ENCODE measurements around the gene HDAC11. TPM values are rescaled to one million over a fixed set of nuclear protein-coding genes. Genes with fewer than 3 reads are reported as not detected.

Gene HDAC11
- total RNA-seq, 1 donor from 2014 or later, result 8.9 TPM

GRCh38 chr3:13530241-13531009 lies 50.3 kb downstream of the HDAC11 start:
- Histone ChIP-seq H3K27me3 (ENCODE audit: control insufficient read depth in 3 of 3, insufficient read depth in 3 of 3, low read length in 3 of 3) (peaks cover 3 to 13% (median 6%) of the 10 kb centered on the region in 3 donors), H3K4me1 (ENCODE audit: control insufficient read depth in 3 of 3, insufficient read depth in 3 of 3, low read length in 3 of 3) (peaks cover 12 to 21% (median 16%) of the 10 kb centered on the region in 3 donors), H3K9ac (ENCODE audit: low read depth in 1 of 3, low read length in 3 of 3) (no peak overlapping the region), H3K27ac (ENCODE audit: low read depth, low read length) (no peak overlapping the region), H3K9me3 (ENCODE audit: control insufficient read depth in 3 of 3, low read length in 3 of 3) (no peaks in the 10 kb centered on the region), H3K36me3 (ENCODE audit: control insufficient read depth in 3 of 3, insufficient read depth in 3 of 3, low read length in 3 of 3) (no peaks in the 10 kb centered on the region), H3K4me3 (ENCODE audit: low read length in 3 of 3) (no peak overlapping the region)

- H3K4me1 ChIP-seq (ENCODE audit: control insufficient read depth in 3 of 3, insufficient read depth in 3 of 3, low read length in 3 of 3), result peaks cover 8 to 12% (median 12%) of the 10 kb centered on the region in 3 donors
- H3K36me3 ChIP-seq (ENCODE audit: control insufficient read depth in 3 of 3, insufficient read depth in 3 of 3, low read length in 3 of 3), result no peaks in the 10 kb centered on the region
- H3K27ac ChIP-seq (ENCODE audit: low read depth, low read length), result no peak overlapping the region
- H3K9ac ChIP-seq (ENCODE audit: low read depth in 1 of 3, low read length in 3 of 3), result no peak overlapping the region
- H3K9me3 ChIP-seq (ENCODE audit: control insufficient read depth in 3 of 3, low read length in 3 of 3), result no peaks in the 10 kb centered on the region
- H3K27me3 ChIP-seq (ENCODE audit: control insufficient read depth in 3 of 3, insufficient read depth in 3 of 3, low read length in 3 of 3), result peaks cover 3 to 10% (median 10%) of the 10 kb centered on the region in 3 donors
- no peak overlapping the region for H3K4me3 ChIP-seq (ENCODE audit: low read length in 3 of 3)
These were observed 52.0 kb downstream of the HDAC11 start for GRCh38 chr3:13532085-13532484.

GRCh38 chr3:13532631-13533030 lies 52.5 kb downstream of the HDAC11 start:
- Histone ChIP-seq H3K27ac (ENCODE audit: low read depth, low read length) (no peak overlapping the region), H3K27me3 (ENCODE audit: control insufficient read depth in 3 of 3, insufficient read depth in 3 of 3, low read length in 3 of 3) (peaks cover 3 to 13% (median 12%) of the 10 kb centered on the region in 3 donors), H3K36me3 (ENCODE audit: control insufficient read depth in 3 of 3, insufficient read depth in 3 of 3, low read length in 3 of 3) (no peaks in the 10 kb centered on the region), H3K4me1 (ENCODE audit: control insufficient read depth in 3 of 3, insufficient read depth in 3 of 3, low read length in 3 of 3) (peaks cover 8 to 16% (median 12%) of the 10 kb centered on the region in 3 donors), H3K4me3 (ENCODE audit: low read length in 3 of 3) (no peak overlapping the region), H3K9ac (ENCODE audit: low read depth in 1 of 3, low read length in 3 of 3) (no peak overlapping the region), H3K9me3 (ENCODE audit: control insufficient read depth in 3 of 3, low read length in 3 of 3) (no peaks in the 10 kb centered on the region)

- H3K9ac ChIP-seq (ENCODE audit: low read depth in 1 of 3, low read length in 3 of 3), result no peak overlapping the region
- no peak overlapping the region for H3K27ac ChIP-seq (ENCODE audit: low read depth, low read length)
- peaks cover 6 to 14% (median 10%) of the 10 kb centered on the region in 3 donors for H3K4me1 ChIP-seq (ENCODE audit: control insufficient read depth in 3 of 3, insufficient read depth in 3 of 3, low read length in 3 of 3)
- H3K36me3 ChIP-seq (ENCODE audit: control insufficient read depth in 3 of 3, insufficient read depth in 3 of 3, low read length in 3 of 3), result no peaks in the 10 kb centered on the region
- H3K4me3 ChIP-seq (ENCODE audit: low read length in 3 of 3), result no peak overlapping the region
- H3K9me3 ChIP-seq (ENCODE audit: control insufficient read depth in 3 of 3, low read length in 3 of 3), result no peaks in the 10 kb centered on the region
- H3K27me3 ChIP-seq (ENCODE audit: control insufficient read depth in 3 of 3, insufficient read depth in 3 of 3, low read length in 3 of 3), result peaks cover 3 to 14% (median 13%) of the 10 kb centered on the region in 3 donors
These were observed 53.8 kb downstream of the HDAC11 start for GRCh38 chr3:13533885-13534301.

- Histone ChIP-seq H3K27me3 (ENCODE audit: control insufficient read depth in 3 of 3, insufficient read depth in 3 of 3, low read length in 3 of 3) (peaks cover 3 to 17% (median 8%) of the 10 kb centered on the region in 3 donors), H3K9me3 (ENCODE audit: control insufficient read depth in 3 of 3, low read length in 3 of 3) (no peaks in the 10 kb centered on the region), H3K27ac (ENCODE audit: low read depth, low read length) (no peak overlapping the region), H3K9ac (ENCODE audit: low read depth in 1 of 3, low read length in 3 of 3) (no peak overlapping the region), H3K4me3 (ENCODE audit: low read length in 3 of 3) (no peak overlapping the region), H3K36me3 (ENCODE audit: control insufficient read depth in 3 of 3, insufficient read depth in 3 of 3, low read length in 3 of 3) (no peaks in the 10 kb centered on the region), H3K4me1 (ENCODE audit: control insufficient read depth in 3 of 3, insufficient read depth in 3 of 3, low read length in 3 of 3) (peaks cover 7 to 11% (median 10%) of the 10 kb centered on the region in 3 donors)
These were observed 55.4 kb downstream of the HDAC11 start for GRCh38 chr3:13535526-13535875.

GRCh38 chr3:13535905-13536304 lies 55.8 kb downstream of the HDAC11 start:
- peaks cover 3 to 17% (median 8%) of the 10 kb centered on the region in 3 donors for H3K27me3 ChIP-seq (ENCODE audit: control insufficient read depth in 3 of 3, insufficient read depth in 3 of 3, low read length in 3 of 3)
- no peak overlapping the region for H3K4me3 ChIP-seq (ENCODE audit: low read length in 3 of 3)
- no peaks in the 10 kb centered on the region for H3K9me3 ChIP-seq (ENCODE audit: control insufficient read depth in 3 of 3, low read length in 3 of 3)
- peaks cover 7 to 11% (median 10%) of the 10 kb centered on the region in 3 donors for H3K4me1 ChIP-seq (ENCODE audit: control insufficient read depth in 3 of 3, insufficient read depth in 3 of 3, low read length in 3 of 3)
- no peak overlapping the region for H3K9ac ChIP-seq (ENCODE audit: low read depth in 1 of 3, low read length in 3 of 3)
- no peak overlapping the region for H3K27ac ChIP-seq (ENCODE audit: low read depth, low read length)
- H3K36me3 ChIP-seq (ENCODE audit: control insufficient read depth in 3 of 3, insufficient read depth in 3 of 3, low read length in 3 of 3), result no peaks in the 10 kb centered on the region

- H3K4me3 ChIP-seq (ENCODE audit: low read length in 3 of 3), result no peak overlapping the region
- H3K4me1 ChIP-seq (ENCODE audit: control insufficient read depth in 3 of 3, insufficient read depth in 3 of 3, low read length in 3 of 3), result peaks cover 7 to 11% (median 10%) of the 10 kb centered on the region in 3 donors
- no peaks in the 10 kb centered on the region for H3K9me3 ChIP-seq (ENCODE audit: control insufficient read depth in 3 of 3, low read length in 3 of 3)
- no peaks in the 10 kb centered on the region for H3K36me3 ChIP-seq (ENCODE audit: control insufficient read depth in 3 of 3, insufficient read depth in 3 of 3, low read length in 3 of 3)
- peaks cover 3 to 17% (median 8%) of the 10 kb centered on the region in 3 donors for H3K27me3 ChIP-seq (ENCODE audit: control insufficient read depth in 3 of 3, insufficient read depth in 3 of 3, low read length in 3 of 3)
- H3K27ac ChIP-seq (ENCODE audit: low read depth, low read length), result no peak overlapping the region
- H3K9ac ChIP-seq (ENCODE audit: low read depth in 1 of 3, low read length in 3 of 3), result no peak overlapping the region
These were observed 56.3 kb downstream of the HDAC11 start for GRCh38 chr3:13536432-13536831.

- Histone ChIP-seq H3K36me3 (ENCODE audit: control insufficient read depth in 3 of 3, insufficient read depth in 3 of 3, low read length in 3 of 3) (no peaks in the 10 kb centered on the region), H3K4me1 (ENCODE audit: control insufficient read depth in 3 of 3, insufficient read depth in 3 of 3, low read length in 3 of 3) (peaks cover 7 to 11% (median 10%) of the 10 kb centered on the region in 3 donors), H3K4me3 (ENCODE audit: low read length in 3 of 3) (no peak overlapping the region), H3K9me3 (ENCODE audit: control insufficient read depth in 3 of 3, low read length in 3 of 3) (no peaks in the 10 kb centered on the region), H3K27me3 (ENCODE audit: control insufficient read depth in 3 of 3, insufficient read depth in 3 of 3, low read length in 3 of 3) (peaks cover 3 to 17% (median 8%) of the 10 kb centered on the region in 3 donors), H3K27ac (ENCODE audit: low read depth, low read length) (no peak overlapping the region), H3K9ac (ENCODE audit: low read depth in 1 of 3, low read length in 3 of 3) (no peak overlapping the region)
These were observed 56.7 kb downstream of the HDAC11 start for GRCh38 chr3:13536832-13537231.

GRCh38 chr3:13537244-13537908 lies 57.3 kb downstream of the HDAC11 start:
- H3K36me3 ChIP-seq (ENCODE audit: control insufficient read depth in 3 of 3, insufficient read depth in 3 of 3, low read length in 3 of 3), result no peaks in the 10 kb centered on the region
- H3K4me1 ChIP-seq (ENCODE audit: control insufficient read depth in 3 of 3, insufficient read depth in 3 of 3, low read length in 3 of 3), result peaks cover 7 to 11% (median 10%) of the 10 kb centered on the region in 3 donors
- H3K4me3 ChIP-seq (ENCODE audit: low read length in 3 of 3), result no peak overlapping the region
- H3K27me3 ChIP-seq (ENCODE audit: control insufficient read depth in 3 of 3, insufficient read depth in 3 of 3, low read length in 3 of 3), result peaks cover 3 to 17% (median 8%) of the 10 kb centered on the region in 3 donors
- H3K27ac ChIP-seq (ENCODE audit: low read depth, low read length), result no peak overlapping the region
- H3K9me3 ChIP-seq (ENCODE audit: control insufficient read depth in 3 of 3, low read length in 3 of 3), result no peaks in the 10 kb centered on the region
- H3K9ac ChIP-seq (ENCODE audit: low read depth in 1 of 3, low read length in 3 of 3), result no peak overlapping the region

- Histone ChIP-seq H3K27ac (ENCODE audit: low read depth, low read length) (peak overlapping the region; percentile 28), H3K9ac (ENCODE audit: low read depth in 1 of 3, low read length in 3 of 3) (no peak overlapping the region)
These were observed 57.8 kb downstream of the HDAC11 start for GRCh38 chr3:13537909-13538296.

More at GRCh38 chr3:13537909-13538296, 57.8 kb downstream of the HDAC11 start:
- H3K9me3 ChIP-seq (ENCODE audit: control insufficient read depth in 3 of 3, low read length in 3 of 3), result no peaks in the 10 kb centered on the region
- no peaks in the 10 kb centered on the region for H3K36me3 ChIP-seq (ENCODE audit: control insufficient read depth in 3 of 3, insufficient read depth in 3 of 3, low read length in 3 of 3)
- H3K4me1 ChIP-seq (ENCODE audit: control insufficient read depth in 3 of 3, insufficient read depth in 3 of 3, low read length in 3 of 3), result peaks cover 7 to 11% (median 10%) of the 10 kb centered on the region in 3 donors
- no peak overlapping the region for H3K4me3 ChIP-seq (ENCODE audit: low read length in 3 of 3)
- H3K27me3 ChIP-seq (ENCODE audit: control insufficient read depth in 3 of 3, insufficient read depth in 3 of 3, low read length in 3 of 3), result peaks cover 3 to 17% (median 8%) of the 10 kb centered on the region in 3 donors

Data from skeletal muscle tissue (tissue), 4 donors.